Fibroblast of lung (primary cell): ENCODE data around the gene BCAT1.

ENCODE experiments used
- EZH2 ChIP-seq: IDR thresholded peaks from 2 replicates; pipeline ENCODE4 v1.5.1; 2012; ENCODE audit warnings: low read length, control low read depth, mild to moderate bottlenecking; ENCODE audit errors: missing control alignments
- TF ChIP-seq, protein P1 (sequence below), 2 donors: IDR thresholded peaks in 1 of 2; conservative IDR thresholded peaks in 1 of 2; 1 replicate in 1 of 2; 2 replicates in 1 of 2; pipeline ENCODE4 v1.5.1; 2011 to 2012; ENCODE audit warnings: low read length in 2 of 2, control low read depth in 1 of 2, inconsistent platforms in 1 of 2, low read depth in 1 of 2, mild to moderate bottlenecking in 1 of 2

DNA sequence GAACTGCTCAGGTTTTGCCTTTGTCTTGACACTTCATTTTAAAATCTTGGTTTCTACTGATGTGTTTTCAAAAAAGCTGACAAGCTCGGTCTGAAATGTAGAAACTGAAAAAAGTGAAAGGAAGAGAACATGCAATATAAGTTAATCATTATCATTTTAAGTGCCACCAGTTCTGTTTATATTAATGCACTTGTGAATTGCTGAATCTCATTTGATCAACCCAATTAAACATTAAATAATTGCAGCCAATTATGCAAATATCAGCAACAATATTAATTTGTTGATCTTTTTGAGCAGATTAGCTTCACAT, 133.8 kb downstream of the BCAT1 start:
- TF ChIP-seq, protein P1, sequence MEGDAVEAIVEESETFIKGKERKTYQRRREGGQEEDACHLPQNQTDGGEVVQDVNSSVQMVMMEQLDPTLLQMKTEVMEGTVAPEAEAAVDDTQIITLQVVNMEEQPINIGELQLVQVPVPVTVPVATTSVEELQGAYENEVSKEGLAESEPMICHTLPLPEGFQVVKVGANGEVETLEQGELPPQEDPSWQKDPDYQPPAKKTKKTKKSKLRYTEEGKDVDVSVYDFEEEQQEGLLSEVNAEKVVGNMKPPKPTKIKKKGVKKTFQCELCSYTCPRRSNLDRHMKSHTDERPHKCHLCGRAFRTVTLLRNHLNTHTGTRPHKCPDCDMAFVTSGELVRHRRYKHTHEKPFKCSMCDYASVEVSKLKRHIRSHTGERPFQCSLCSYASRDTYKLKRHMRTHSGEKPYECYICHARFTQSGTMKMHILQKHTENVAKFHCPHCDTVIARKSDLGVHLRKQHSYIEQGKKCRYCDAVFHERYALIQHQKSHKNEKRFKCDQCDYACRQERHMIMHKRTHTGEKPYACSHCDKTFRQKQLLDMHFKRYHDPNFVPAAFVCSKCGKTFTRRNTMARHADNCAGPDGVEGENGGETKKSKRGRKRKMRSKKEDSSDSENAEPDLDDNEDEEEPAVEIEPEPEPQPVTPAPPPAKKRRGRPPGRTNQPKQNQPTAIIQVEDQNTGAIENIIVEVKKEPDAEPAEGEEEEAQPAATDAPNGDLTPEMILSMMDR (conservative IDR thresholded peaks at IDR 0.05 in 1 of 2, IDR thresholded peaks at IDR 0.05 in 1 of 2; ENCODE audit: low read depth in 1 of 2, low read length in 2 of 2) = no peak
- TF ChIP-seq EZH2 = no peak
